ENCODE results near the gene L2HGDH.

DNA sequence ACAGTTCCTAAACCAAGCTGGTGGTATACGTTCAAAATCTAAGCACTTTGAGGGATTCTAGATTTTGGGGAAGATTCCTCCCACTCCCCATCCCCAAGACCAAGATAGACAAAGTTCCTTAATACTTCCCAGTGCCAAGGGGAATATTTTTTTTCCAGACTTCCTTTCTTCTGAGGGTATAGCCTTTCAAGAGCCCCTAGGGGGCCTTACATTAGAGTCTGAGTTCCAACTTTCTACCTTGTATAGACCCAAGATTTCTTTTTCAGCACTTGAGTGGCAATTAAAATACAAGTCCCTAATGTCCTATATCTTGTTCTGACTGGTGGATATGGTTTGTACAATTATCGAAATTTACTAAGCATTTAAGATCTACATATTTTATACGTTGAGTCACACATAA lies 52.0 kb downstream of the L2HGDH start:
- TF ChIP-seq, protein P1, sequence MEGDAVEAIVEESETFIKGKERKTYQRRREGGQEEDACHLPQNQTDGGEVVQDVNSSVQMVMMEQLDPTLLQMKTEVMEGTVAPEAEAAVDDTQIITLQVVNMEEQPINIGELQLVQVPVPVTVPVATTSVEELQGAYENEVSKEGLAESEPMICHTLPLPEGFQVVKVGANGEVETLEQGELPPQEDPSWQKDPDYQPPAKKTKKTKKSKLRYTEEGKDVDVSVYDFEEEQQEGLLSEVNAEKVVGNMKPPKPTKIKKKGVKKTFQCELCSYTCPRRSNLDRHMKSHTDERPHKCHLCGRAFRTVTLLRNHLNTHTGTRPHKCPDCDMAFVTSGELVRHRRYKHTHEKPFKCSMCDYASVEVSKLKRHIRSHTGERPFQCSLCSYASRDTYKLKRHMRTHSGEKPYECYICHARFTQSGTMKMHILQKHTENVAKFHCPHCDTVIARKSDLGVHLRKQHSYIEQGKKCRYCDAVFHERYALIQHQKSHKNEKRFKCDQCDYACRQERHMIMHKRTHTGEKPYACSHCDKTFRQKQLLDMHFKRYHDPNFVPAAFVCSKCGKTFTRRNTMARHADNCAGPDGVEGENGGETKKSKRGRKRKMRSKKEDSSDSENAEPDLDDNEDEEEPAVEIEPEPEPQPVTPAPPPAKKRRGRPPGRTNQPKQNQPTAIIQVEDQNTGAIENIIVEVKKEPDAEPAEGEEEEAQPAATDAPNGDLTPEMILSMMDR (IDR thresholded peaks at IDR 0.05; ENCODE audit: borderline replicate concordance, extremely low read depth, low read length, poor library complexity, severe bottlenecking) = no peak
- TF ChIP-seq EZH2 (IDR thresholded peaks at IDR 0.05; ENCODE audit: borderline replicate concordance, low read depth, low read length, severe bottlenecking) = no peak

Measured in DND-41 (cell line).